Esophagus squamous epithelium (tissue), 5 donors: ENCODE data around the gene PRKCA. TPM values are rescaled to one million over a fixed set of nuclear protein-coding genes. Genes with fewer than 3 reads are reported as not detected.

Experiments used
- DNase-seq: peaks from one replicate; lab custom pipeline; 2025; lab: John Stamatoyannopoulos, UW
- H3K27ac ChIP-seq, 4 donors: fragments of 200-600 bp; sonication (generic); one replicate each; pipeline ENCODE4 v1.5.1; 2016 to 2019; ENCODE audit warnings: mild to moderate bottlenecking in 1 of 4
- H3K27me3 ChIP-seq, 4 donors: fragments of 200-600 bp; sonication (generic); 1 replicate in 3 of 4; 2 replicates in 1 of 4; pipeline versions ENCODE4 v1.5.1 to v1.6.0; 2017 to 2021; ENCODE audit warnings: antibody characterized with exemption in 1 of 4
- H3K36me3 ChIP-seq, 3 donors: fragments of 200-600 bp; sonication (generic); one replicate each; pipeline ENCODE4 v1.5.1; 2016 to 2019
- H3K4me1 ChIP-seq, 3 donors: fragments of 200-600 bp; sonication (generic); one replicate each; pipeline ENCODE4 v1.5.1; 2017 to 2019
- H3K4me3 ChIP-seq, 4 donors: fragments of 200-600 bp; sonication (generic); 1 replicate in 3 of 4; 2 replicates in 1 of 4; pipeline ENCODE4 v1.5.1; 2016 to 2019; ENCODE audit warnings: mild to moderate bottlenecking in 2 of 4, moderate library complexity in 1 of 4
- H3K9me3 ChIP-seq, 3 donors: fragments of 200-600 bp; sonication (generic); one replicate each; pipeline ENCODE4 v1.5.1; 2016 to 2019
- CTCF ChIP-seq, 6 experiments: fragments of 450-650 bp in 4 of 6; fragments of 200-600 bp in 2 of 6; sonication (generic) in 2 of 6; IDR thresholded peaks; one replicate each; pipeline ENCODE4 v1.5.1; 2016 to 2019; ENCODE audit warnings: antibody characterized with exemption in 6 of 6, mild to moderate bottlenecking in 4 of 6, moderate library complexity in 4 of 6
- POLR2A ChIP-seq, 4 donors: fragments of 450-650 bp; IDR thresholded peaks; one replicate each; pipeline ENCODE4 v1.6.1; 2017; ENCODE audit warnings: antibody characterized with exemption in 4 of 4, mild to moderate bottlenecking in 4 of 4, moderate library complexity in 3 of 4
- WGBS, 2 donors: methylation state at CpG; one replicate each; pipeline ENCODE4 v1.1.5; 2018; 5-methylcytosine and 5-hydroxymethylcytosine counted together
- intact Hi-C: fragments of 100-400 bp; cut with DNase I; formaldehyde crosslinking; loops from one replicate; pipeline ENCODE4 v1.15.0; 2022
- total RNA-seq, 4 donors: library from RNA; depleted of rRNA; stranded (reverse); fragments of >200 nt; gene quantifications; one replicate each; pipeline ENCODE4 v1.1.0, GENCODE V29; 2016
- donor health status: DM: yes; HTN: yes; CAD: no.

Gene PRKCA
- total RNA-seq, 4 donors from 2014 or later, result 2.4 to 9.2 (median 4.2) TPM

- intact Hi-C loops, result no loop called here
- H3K4me1 ChIP-seq, result peaks cover 6 to 58% (median 20%) of the 10 kb centered on the region in 3 donors
- 76 to 81% methylated on average over 7 of the region's 7 CpGs for WGBS, 2 donors
- H3K4me3 ChIP-seq, result no peak overlapping the region
- no peaks in the 10 kb centered on the region for H3K36me3 ChIP-seq
- DNase-seq, result no peak
- H3K27ac ChIP-seq, result peak overlapping the region in 1 of 4 donors; percentile 44
- no peak for TF ChIP-seq POLR2A (IDR thresholded peaks at IDR 0.05)
- no peak for TF ChIP-seq CTCF (IDR thresholded peaks at IDR 0.05)
- H3K9me3 ChIP-seq, result no peaks in the 10 kb centered on the region
- H3K27me3 ChIP-seq, result no peaks in the 10 kb centered on the region
Measured at GRCh38 chr17:66461343-66461995, 159.1 kb downstream of the PRKCA start.

- no peak for DNase-seq
- no peaks in the 10 kb centered on the region for H3K27me3 ChIP-seq
- TF ChIP-seq POLR2A (IDR thresholded peaks at IDR 0.05), result no peak
- TF ChIP-seq CTCF (IDR thresholded peaks at IDR 0.05), result no peak
- peaks cover 6 to 64% (median 25%) of the 10 kb centered on the region in 3 donors for H3K4me1 ChIP-seq
- H3K36me3 ChIP-seq, result no peaks in the 10 kb centered on the region
- no peaks in the 10 kb centered on the region for H3K9me3 ChIP-seq
- intact Hi-C loops, result no loop called here
- WGBS, 2 donors, result 69 to 73% methylated on average over 4 of the region's 4 CpGs
- peak overlapping the region in 1 of 4 donors; percentile 44 for H3K27ac ChIP-seq
- no peak overlapping the region for H3K4me3 ChIP-seq
Measured at GRCh38 chr17:66462010-66462409, 159.6 kb downstream of the PRKCA start.

- 81 to 82% methylated on average over 3 of the region's 3 CpGs for WGBS, 2 donors
- intact Hi-C loops, result no loop called here
- Histone ChIP-seq H3K27ac (no peak overlapping the region), H3K4me1 (peaks cover 17 to 87% (median 46%) of the 10 kb centered on the region in 3 donors), H3K9me3 (no peaks in the 10 kb centered on the region), H3K27me3 (no peaks in the 10 kb centered on the region), H3K4me3 (no peak overlapping the region), H3K36me3 (no peaks in the 10 kb centered on the region)
- no peak for DNase-seq
- TF ChIP-seq CTCF (IDR thresholded peaks at IDR 0.05) (no peak), POLR2A (IDR thresholded peaks at IDR 0.05) (no peak)
Measured at GRCh38 chr17:66464921-66465320, 162.5 kb downstream of the PRKCA start.

- WGBS, 2 donors, result 72 to 96% methylated on average over 1 of the region's 1 CpG
Measured at GRCh38 chr17:66465701-66466100, 163.3 kb downstream of the PRKCA start.

More at GRCh38 chr17:66465701-66466100, 163.3 kb downstream of the PRKCA start:
- Histone ChIP-seq H3K27me3 (no peaks in the 10 kb centered on the region), H3K9me3 (no peaks in the 10 kb centered on the region), H3K27ac (peak overlapping the region in 2 of 4 donors; percentile 10 to 70), H3K36me3 (no peaks in the 10 kb centered on the region), H3K4me1 (peaks cover 17 to 85% (median 39%) of the 10 kb centered on the region in 3 donors), H3K4me3 (no peak overlapping the region)
- no peak for DNase-seq
- no peak for TF ChIP-seq POLR2A (IDR thresholded peaks at IDR 0.05)
- TF ChIP-seq CTCF (IDR thresholded peaks at IDR 0.05), result no peak
- intact Hi-C loops, result no loop called here
